Daoy (cell line): Measurements from ENCODE around the gene PLD6. TPM values are rescaled to one million over a fixed set of nuclear protein-coding genes. Genes with fewer than 3 reads are reported as not detected.

Experiments
- DNase-seq: peaks from one replicate; pipeline ENCODE4 v3.0.0-alpha.2; 2015; ENCODE audit warnings: low read depth
- total RNA-seq: library from RNA; depleted of rRNA; stranded (reverse); fragments of >200 nt; shearing (Covaris generic); gene quantifications from 2 replicates; pipeline ENCODE4 v1.2.3, GENCODE V29; 2014

Gene PLD6
- total RNA-seq, 1 experiment from 2014 or later, result 3.0 TPM

- DNase-seq, result no peak
Observed at GRCh38 chr17:17227608-17228520, 21.7 kb upstream of the PLD6 start.

DNA sequence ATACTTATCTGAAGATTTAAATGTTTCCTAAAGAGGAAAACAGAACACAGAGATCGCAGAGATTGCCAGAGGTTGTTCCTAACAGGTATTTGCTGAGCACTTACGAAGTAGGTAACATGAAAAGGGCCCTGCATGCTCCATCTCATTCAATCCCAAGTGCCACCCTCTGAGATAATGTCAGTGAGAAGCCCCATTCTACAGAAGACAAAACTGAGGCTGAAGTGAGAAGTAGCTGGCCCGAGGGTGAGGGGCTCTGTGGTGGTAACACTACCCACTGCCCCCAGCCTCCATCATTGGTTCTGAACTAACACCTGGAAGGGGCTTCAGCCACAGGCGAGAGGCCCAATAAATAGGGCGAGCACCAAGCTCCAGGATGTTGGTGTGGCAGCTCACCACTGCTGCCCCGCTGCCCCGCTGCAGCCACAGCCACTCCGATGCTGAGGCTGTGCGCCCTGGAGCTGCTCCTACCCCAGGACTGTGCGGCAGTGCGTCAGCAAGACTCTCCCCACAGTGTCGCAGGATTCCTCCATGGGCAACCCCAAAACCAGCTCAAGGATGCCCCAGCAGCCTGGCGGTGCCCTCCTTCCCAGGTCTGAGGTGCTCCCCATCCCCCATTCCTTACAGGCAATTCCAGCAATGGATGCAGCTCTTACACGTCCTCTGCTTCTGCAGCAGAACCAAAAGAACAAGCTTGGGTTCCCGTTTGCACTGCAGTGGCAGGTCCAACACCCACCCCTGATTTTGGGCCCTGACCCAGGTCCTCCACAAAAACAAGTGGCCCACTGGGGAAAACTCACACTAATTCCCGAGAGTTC is 20.5 kb upstream of the PLD6 start:
- DNase-seq, result no peak

DNA sequence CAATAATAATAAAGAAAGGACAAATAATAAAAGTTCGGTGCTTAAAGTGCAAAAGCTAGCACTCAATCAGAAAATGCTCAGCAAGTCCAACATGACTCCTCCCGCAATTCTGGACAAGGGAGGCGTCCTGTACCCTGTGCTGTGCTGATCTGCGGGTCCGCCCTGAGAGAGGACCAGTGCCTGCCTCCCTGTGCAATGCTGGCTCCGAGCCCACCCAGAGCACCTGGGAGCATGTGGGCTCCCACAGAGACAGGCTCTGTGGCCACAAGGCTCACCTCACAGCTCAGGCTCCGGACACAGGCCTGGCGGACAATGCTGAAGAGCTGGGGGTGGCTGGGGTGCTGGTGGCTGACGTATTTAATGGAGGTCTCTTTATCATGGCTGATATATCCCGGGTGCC is 19.8 kb upstream of the PLD6 start:
- no peak for DNase-seq

- DNase-seq, result no peak
Observed at GRCh38 chr17:17224137-17224536, 18.0 kb upstream of the PLD6 start.

DNA sequence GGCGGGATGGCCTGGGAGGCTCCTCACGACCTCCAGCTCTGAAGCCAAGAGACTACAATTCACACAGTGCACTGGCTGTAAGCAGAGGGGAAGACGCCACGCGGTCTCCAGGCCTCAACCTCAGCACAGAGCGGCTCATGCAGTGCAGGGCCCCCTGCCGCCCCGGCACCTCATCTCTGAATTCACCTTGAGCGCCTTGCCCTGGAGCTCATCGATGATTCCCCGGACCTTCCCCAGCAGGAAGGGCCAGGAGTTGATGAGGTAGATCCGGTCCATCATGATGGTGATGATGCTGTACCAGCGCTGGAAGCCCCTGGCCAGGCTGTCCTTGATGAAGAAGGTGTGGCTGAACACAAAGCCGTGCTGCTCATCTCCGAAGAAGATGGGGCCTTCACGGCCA is 17.6 kb upstream of the PLD6 start:
- no peak for DNase-seq

GRCh38 chr17:17221329-17221728 is 15.2 kb upstream of the PLD6 start:
- no peak for DNase-seq

DNA sequence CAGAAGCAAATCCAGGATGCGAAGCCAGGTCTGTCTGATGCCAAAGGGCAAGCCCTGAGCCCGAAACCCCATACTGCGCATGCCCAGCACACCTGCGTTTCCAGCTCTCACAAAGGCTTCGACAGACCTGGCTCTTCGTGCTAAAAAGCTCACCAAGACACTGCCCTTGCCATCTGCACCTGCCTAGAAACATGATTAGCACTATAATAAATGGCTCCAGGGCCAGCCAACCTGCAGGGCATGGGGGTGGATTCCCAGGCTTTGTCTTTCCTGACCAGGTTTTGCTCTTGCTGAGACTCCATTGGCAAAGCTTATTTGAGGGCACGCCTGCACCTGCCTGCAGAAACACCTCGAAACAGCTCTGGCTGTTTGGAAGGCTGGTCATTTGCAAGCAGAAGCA is 14.4 kb upstream of the PLD6 start:
- DNase-seq, result no peak

DNA sequence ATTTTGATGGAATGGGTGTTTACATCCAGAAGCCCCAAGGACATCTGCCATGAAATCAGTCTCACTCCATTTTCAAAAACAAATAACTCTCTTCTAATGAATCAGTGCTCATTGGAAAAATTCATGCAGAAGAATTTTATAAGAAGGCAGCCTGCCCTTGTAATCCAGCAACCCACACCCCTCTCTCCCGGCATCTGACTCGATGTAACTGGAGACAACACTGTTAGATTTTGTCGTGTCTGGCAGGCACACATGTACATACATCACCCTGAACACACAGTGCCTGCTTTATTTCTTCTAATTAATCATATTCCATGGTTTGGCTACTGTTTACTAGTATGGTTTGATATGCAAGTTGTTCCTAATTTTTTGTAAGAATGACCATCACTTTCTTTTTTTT is 11.9 kb upstream of the PLD6 start:
- DNase-seq, result no peak

DNA sequence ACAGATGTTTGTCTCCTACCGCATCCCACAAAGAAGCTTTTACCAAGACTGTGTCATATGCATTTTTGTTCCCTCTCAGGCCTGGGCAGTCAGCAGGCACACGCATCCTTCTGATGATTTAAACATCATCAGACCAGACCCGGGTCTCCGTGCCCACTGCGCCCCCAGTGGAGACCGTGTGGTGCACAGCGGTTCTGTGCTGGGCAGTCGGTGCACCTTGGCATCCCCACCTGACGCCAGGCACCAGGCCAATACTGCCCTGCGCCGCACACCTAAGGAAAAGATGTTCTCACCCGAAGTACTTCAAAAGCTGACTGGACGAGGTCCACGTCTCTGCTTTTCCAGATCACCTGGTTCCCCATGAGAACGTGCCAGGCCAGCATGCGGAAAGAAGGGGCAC is 10.6 kb upstream of the PLD6 start:
- DNase-seq, result no peak

DNA sequence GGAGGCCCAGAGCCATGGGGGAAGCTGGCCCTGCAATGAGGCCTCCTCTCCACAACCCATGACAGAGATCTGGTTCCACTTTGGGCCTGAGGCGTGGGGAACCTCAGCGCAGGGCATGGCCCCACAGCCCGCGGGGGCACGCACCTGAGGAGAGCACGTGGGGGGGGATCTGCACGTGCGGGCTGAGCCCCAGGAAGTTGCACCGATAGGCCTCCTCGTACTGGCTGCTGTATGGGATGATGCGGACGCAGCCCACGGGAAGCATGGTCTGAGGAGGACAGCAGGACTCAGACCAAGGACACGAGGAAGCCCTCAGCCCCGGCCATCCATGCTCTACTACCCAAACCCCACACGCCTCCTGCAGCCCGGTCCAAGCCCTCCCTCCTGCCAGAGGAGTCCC is 10.1 kb upstream of the PLD6 start:
- DNase-seq, result no peak

GRCh38 chr17:17215575-17215974 is 9.4 kb upstream of the PLD6 start:
- no peak for DNase-seq

DNA sequence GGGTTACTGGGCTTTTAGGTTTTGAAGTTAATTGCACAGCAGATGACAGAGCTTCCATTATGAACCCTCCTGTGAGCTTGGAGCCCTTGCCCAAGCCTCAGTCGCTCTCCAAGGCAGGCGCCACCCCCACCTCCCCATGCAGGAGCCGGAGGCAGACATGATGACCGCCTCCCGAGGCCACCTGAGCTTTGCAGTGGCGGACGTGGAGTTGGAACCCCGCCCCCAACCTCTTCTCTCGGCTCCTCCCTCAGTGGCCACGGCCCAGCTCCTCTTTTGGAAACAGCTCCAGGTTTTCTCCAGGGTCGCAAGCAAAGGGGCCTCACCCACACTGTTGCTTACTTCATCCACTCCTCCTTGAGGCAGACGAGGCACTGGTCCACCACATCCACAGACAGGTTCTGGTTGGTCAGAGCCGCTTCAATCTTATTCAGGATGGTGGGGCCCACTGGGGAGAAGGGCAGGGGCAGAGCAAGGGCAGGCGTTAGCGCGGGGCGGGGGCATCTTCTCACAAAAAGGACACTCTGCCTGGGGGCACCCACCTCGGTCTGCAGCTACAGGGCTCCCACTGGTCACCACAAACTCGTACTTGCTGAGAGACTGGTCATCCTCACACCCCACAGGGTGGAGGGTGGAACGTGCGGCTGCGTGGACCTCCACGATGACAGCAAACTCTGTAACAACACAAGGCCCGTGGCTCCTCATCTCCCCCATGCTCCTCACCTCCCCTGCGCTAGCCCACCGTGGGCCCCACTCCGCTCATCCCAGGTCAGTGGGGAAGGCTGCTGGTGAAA is 8.7 kb upstream of the PLD6 start:
- DNase-seq, result no peak

DNA sequence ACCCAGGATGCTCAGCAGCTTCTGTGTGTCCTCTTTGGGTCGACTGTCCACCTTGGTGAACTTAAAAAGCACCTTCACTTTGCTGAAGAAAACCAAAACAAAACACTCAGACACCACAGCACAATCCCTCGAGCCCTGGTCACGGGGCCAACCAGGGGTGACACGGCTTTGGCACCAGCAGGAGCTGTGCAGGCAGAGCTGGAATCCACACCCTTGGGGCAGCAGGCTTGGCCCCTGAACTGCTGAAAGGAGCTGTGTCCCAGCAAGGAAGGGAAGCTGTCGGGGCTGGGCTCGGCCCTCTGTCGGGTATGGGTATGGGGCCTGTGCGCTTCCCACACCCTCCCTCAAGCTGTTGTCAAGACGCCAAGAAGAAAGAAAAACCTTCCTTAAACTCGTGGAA is 7.6 kb upstream of the PLD6 start:
- no peak for DNase-seq

DNA sequence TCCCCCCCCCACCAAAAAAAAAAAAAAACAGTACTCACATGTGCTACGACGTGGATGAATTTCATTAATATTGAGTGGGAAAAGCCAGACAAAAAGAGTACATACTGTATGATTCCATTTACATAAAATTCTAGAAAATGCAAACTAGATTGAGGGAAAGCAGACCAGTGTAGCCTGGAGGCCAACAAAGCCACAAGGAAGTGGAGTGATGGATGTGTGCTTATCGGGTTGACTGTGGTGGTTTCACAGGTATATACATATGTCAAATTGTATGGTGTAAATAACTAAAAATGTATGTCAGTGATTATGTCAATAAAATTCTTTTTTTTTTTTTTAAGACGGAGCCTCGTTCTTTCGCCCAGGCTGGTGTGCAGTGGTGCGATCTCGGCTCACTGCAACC is 1.9 kb upstream of the PLD6 start:
- no peak for DNase-seq

GRCh38 chr17:17206913-17207335 is 791 bp upstream of the PLD6 start:
- no peak for DNase-seq

- DNase-seq, result peak; percentile 70
Observed at GRCh38 chr17:17205368-17206123, 587 bp downstream of the PLD6 start.

GRCh38 chr17:17204635-17205231 is 1.4 kb downstream of the PLD6 start:
- DNase-seq, result no peak

GRCh38 chr17:17204041-17204591 is 2.0 kb downstream of the PLD6 start:
- DNase-seq, result no peak

DNA sequence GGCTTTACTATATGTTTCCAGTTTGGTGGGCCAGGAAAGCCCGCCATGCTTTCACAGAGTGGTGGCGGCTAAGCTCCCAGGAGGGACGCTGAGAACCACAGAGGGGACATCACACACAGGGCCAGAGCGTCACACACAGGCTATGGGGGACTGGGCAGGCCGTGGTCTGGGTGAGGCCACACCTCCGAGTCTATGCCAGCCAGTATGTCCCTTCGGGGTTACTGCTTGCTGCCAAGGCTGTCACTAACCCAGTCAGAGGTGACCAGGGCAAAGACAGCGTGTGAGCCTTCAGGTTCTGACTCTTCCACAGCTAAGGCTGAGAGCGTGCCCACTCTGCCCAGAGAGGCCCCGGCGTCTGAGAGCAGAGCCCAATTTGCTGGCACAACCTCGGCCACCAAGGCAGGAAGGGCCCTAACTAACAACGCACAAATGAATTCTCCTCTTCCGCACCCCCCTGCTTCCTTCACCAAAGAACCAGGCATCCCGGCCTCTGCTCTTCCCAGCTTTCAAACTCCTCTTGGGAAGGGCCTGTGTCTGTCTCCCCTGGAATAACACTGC is 2.9 kb downstream of the PLD6 start:
- no peak for DNase-seq

DNA sequence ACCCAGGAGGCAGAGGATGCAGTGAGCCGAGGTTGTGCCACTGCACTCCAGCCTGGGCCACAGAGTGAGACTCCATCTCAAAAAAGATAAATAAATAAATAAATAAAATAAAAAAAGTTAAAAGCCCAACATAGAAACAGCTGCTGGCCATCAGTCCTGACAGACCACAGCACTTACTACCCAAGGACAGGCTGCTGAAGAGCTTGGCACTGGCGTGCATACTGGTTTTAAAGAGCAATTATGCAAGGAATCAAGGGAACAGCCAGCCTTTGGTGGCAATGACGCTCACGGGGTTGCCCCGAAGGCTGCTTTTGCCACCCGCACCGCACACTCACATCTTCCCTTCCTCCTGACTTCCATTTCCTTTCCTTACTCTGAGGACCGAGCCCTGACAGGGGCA is 4.2 kb downstream of the PLD6 start:
- DNase-seq, result no peak
